ACHN (cell line): ENCODE results near the gene SHISA6.

Source experiments
- DNase-seq: peaks from one replicate; pipeline ENCODE4 v3.0.0-alpha.2; 2015
- in situ Hi-C: cut with HindIII; loops from 2 replicates; pipeline ENCODE4 v1.10.0; 2017; ENCODE audit warnings: low sequenced_read_pairs, low pct_ligation_motif_present, low pct_unique_long_range_greater_than_20kb

The SHISA6 gene

DNA sequence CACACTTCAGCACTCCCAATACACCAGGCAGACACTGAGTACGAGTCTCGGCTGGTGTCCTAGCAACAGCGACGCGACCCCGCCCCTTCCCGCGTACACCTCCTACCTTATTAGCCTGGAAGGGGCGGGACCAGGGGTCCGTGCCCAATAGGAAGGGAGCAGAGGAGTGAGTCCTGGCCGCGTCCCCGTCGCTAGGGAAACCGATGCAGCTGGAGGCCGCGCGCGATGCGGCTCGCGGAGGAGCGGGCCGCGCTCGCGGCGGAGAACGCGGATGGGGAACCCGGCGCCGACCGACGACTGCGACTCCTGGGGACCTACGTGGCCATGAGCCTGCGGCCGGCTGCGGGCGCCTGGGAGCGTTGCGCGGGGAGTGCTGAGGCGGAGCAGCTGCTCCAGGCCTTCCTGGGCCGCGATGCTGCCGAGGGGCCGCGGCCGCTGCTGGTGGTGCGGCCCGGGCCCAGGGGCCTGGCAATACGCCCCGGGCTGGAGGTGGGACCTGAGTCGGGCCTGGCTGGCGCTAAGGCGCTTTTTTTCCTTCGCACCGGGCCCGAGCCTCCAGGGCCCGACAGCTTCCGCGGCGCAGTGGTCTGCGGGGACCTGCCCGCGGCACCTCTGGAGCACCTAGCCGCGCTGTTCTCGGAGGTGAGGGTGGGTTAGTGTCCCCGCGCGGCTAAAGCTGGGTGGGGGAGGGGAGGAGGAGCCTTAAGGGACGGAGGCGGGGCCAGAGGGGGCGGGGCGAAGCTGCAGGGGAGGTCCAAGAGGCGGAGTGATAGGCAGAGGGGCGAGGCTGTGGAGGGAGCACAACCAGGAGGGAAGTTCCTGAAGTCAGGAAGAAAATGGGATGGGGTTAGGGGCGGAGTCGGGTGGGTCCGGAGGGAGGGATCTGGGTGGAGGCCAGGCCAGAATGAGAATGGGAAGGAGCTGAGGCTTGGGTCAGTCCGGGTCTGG is 357.5 kb downstream of the SHISA6 start, which contains the start of gene DNAH9:
Gene DNAH9 (plus strand): TSS at position 197 of the 948 bp plus-strand sequence. CDS start 29 bp downstream, at position 226.
- DNase-seq, result peak; percentile 91
- in situ Hi-C loops, result no loop called here

DNA sequence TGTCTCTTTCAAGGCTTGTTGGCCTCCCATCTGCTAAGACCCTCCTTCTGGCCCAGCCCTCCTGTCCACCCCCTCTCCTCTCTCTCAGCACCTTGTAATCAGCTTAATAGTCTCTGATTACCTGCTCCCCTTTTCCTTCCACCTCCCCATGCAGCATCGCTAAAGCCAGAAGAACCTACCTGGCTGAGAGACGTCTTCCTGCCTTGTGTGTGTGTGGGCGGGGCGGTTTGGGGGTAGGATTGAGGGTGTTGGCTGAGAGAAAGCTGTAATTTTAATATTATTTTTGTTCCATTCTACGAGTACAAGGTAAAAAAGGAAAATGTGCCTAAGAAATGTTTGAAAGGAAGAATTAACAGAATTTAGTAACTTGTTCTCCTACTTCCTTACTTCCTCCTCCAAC is 360.6 kb downstream of the SHISA6 start:
- in situ Hi-C loops, result no loop called here
- DNase-seq, result no peak

DNA sequence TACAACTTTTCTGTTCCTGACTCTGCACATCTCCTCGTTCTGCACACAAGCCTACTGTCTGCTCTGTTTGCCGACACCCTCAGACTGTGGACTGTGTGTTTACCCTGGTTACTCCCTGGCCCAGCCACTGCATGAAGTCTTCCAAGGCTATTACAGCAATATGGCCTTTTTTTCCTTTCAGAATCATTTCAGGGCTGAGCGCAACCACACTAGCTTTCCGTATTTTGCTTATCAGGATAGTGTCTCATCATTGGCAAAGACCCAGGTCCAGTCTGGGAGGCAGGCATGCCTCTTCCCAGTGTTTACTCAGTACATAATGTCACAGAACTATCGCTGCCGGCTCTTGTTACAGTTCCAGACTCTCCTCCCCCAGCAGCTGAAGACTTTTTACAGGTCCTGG is 367.4 kb downstream of the SHISA6 start:
- in situ Hi-C loops, result no loop called here
- DNase-seq, result no peak

DNA sequence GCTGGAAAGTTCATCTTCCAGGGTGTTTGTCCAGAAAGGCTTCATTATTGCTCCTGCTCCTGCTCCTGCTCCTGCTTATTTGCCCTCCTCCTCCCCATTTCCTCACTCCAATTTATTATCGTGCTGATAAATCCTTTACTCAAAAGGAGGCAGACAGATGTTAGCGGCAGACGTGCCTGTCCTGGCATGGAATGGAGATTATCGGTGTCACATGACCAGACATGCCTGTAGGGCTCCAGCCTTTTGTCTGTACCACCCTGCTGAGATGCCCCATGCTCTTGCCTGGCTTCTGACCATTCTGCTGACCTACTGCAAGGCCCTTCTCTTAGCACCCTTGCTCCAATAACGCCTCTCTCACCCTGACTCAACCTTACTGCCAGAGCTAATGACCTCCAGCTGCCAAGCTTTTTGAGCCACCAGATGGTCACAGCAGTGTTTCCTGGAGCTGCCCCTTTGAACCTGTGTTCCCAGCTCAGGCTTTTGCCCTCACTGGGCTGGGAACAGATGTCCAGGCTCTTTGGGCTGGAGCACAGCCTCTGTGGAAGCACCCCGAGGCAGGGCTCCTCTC is 370.1 kb downstream of the SHISA6 start:
- no peak for DNase-seq
- in situ Hi-C loops, result no loop called here

DNA sequence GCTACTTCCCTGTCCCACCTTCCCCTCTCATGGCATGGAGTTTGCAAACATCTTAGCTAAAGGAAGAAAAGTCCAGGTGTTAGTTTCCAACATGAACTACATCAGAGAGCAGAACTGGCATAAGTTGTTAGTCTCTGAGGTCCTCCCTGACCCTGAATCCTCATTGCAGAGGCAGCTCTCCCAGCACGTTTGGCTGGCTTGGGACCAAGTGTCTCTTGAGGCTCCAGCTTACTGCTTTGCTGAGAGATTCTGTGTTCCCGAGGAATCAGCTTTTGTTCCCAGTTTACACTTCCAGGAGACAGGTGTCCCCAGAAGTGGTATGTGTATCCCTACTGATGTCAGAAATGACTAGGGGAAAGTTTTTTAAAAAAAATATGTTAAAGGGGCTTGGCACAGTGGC is 371.9 kb downstream of the SHISA6 start:
- no peak for DNase-seq

More for the DNA sequence above, 371.9 kb downstream of the SHISA6 start:
- in situ Hi-C loops, result no loop called here
